ENCODE results near the gene LUM.

DNA sequence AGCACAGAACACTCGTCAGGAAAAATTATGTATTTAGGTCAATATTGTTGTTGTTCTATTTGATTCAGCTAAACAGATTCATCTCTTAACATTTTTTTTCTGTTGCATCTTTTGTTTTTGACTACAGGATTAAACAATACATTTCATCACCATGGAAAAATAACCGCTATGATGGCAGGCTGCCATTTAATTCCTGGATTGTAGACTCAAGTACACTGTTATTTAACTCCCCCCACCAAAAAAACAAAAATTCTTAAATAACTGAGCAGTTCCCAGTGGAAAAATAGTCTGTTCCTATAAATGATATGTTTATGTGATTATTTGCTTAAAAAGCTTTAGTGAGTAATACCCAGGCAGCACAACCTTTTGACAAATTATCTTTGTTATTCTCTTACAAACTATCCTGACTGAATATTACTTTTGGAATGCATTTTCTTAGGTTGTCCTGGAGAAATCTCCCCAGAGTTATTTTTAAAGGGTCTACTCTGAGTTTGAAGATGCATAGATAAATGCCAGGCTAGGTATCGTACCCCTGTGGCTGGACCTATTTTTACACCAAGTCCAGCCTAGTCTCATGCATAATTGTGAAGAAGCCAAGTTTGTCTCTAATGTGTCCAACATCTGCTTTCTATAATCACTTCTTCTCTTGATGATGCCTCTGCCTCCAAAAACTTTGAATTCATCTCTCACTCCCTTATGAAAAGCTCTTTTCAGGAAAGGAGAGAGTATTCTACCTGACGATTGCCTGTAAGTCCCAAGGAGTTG lies 57.2 kb downstream of the LUM start:
- TF ChIP-seq POLR2A (IDR thresholded peaks at IDR 0.05; ENCODE audit: low read depth, low read length) (no peak), POLR2AphosphoS5 (IDR thresholded peaks at IDR 0.05; ENCODE audit: insufficient read depth, low read depth, low read length) (no peak), EZH2 (IDR thresholded peaks at IDR 0.05; ENCODE audit: borderline replicate concordance, low read depth, low read length, severe bottlenecking) (no peak), JUN (IDR thresholded peaks at IDR 0.05; ENCODE audit: borderline replicate concordance, insufficient read depth, insufficient read length, low read depth) (peak; percentile 17)
- TF ChIP-seq, protein P1, sequence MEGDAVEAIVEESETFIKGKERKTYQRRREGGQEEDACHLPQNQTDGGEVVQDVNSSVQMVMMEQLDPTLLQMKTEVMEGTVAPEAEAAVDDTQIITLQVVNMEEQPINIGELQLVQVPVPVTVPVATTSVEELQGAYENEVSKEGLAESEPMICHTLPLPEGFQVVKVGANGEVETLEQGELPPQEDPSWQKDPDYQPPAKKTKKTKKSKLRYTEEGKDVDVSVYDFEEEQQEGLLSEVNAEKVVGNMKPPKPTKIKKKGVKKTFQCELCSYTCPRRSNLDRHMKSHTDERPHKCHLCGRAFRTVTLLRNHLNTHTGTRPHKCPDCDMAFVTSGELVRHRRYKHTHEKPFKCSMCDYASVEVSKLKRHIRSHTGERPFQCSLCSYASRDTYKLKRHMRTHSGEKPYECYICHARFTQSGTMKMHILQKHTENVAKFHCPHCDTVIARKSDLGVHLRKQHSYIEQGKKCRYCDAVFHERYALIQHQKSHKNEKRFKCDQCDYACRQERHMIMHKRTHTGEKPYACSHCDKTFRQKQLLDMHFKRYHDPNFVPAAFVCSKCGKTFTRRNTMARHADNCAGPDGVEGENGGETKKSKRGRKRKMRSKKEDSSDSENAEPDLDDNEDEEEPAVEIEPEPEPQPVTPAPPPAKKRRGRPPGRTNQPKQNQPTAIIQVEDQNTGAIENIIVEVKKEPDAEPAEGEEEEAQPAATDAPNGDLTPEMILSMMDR (IDR thresholded peaks at IDR 0.05; ENCODE audit: extremely low read depth in 1 of 2, insufficient read depth in 1 of 2, low read depth in 1 of 2, low read length in 2 of 2), result no peak

All from endothelial cell of umbilical vein (primary cell).